Spleen (tissue), 7 donors: Measurements from ENCODE around the gene FBXO47.

Source experiments
- CTCF ChIP-seq, 11 experiments: fragments of 200-600 bp in 7 of 11; fragments of 450-650 bp in 4 of 11; sonication (generic) in 4 of 11; IDR thresholded peaks in 8 of 11; conservative IDR thresholded peaks in 3 of 11; 1 replicate in 7 of 11; 2 replicates in 4 of 11; pipeline versions ENCODE4 v1.4.0 to v1.8.0; 2016 to 2021; ENCODE audit warnings: antibody characterized with exemption in 11 of 11, inconsistent platforms in 4 of 11, mild to moderate bottlenecking in 1 of 11
- POLR2A ChIP-seq, 3 donors: fragments of 450-650 bp; IDR thresholded peaks; one replicate each; pipeline ENCODE4 v1.5.1; 2017; ENCODE audit warnings: antibody characterized with exemption in 3 of 3, mild to moderate bottlenecking in 1 of 3
- POLR2AphosphoS5 ChIP-seq, 3 donors: sonication (generic); formaldehyde crosslinking; IDR thresholded peaks; one replicate each; pipeline ENCODE4 v1.5.1; 2017; ENCODE audit warnings: antibody characterized with exemption in 3 of 3
- donor health status: DM: no; HTN: no; CAD: no; lungs with moderate emphysema.
- donor health status: DM: no; HTN: no; CAD: no.
- donor health status: DM: no; HTN: no; CAD: no.

- TF ChIP-seq POLR2A (IDR thresholded peaks at IDR 0.05) (no peak), CTCF (IDR thresholded peaks at IDR 0.05 in 8 of 11, conservative IDR thresholded peaks at IDR 0.05 in 3 of 11) (no peak), POLR2AphosphoS5 (IDR thresholded peaks at IDR 0.05) (no peak)
Measured at GRCh38 chr17:39011907-39012468, 44.8 kb upstream of the FBXO47 start.
